ENCODE data around the gene TFPT. TPM values are rescaled to one million over a fixed set of nuclear protein-coding genes. Genes with fewer than 3 reads are reported as not detected.

The TFPT gene
- total and polyA plus RNA-seq, 10 of the 15 experiments (the other 5 are each of a cell fraction or from before 2014, with no cell fraction given), result 1.7 to 40.2 (median 25.6) TPM

DNA sequence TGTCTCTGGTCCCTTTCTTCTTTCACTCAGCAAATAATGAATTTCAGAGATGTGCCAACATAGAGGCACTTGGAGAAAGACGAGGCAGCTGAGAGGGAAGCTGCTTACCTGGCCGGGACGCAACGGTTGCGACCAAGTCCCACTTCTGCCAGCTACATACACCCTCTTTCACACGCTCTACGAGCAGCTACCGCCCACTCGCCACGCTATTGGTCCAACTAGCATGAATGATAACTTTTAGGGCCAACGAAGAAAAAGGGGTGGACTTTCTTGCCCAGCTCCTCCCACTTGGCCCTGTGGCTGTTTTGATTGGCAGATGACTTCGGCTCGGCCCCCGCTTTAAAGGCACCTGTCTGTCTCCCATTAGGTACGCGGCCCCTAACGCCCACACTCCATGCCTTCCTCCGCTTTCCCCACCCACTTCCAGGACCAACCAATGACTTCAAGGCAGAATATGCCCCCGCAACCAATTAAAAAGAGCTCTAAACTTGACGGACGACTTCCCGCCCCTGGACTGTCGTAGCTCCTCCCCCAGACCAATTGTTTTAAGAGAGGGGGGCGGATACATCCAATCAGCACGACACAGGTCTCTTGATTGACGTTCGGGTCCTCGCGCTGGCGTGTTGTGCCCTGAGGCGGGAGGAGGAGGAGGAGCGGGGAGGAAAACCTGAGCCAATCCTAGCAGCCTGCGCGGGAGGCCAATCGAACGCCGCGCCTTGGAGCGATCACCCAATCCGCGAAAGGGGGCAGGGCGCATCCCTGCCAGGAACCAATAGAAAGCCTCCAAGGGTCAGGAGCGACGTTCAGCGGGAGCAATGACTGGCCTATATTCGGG is 21.6 kb upstream of the TFPT start (continued):
- TF ChIP-seq, protein P1, sequence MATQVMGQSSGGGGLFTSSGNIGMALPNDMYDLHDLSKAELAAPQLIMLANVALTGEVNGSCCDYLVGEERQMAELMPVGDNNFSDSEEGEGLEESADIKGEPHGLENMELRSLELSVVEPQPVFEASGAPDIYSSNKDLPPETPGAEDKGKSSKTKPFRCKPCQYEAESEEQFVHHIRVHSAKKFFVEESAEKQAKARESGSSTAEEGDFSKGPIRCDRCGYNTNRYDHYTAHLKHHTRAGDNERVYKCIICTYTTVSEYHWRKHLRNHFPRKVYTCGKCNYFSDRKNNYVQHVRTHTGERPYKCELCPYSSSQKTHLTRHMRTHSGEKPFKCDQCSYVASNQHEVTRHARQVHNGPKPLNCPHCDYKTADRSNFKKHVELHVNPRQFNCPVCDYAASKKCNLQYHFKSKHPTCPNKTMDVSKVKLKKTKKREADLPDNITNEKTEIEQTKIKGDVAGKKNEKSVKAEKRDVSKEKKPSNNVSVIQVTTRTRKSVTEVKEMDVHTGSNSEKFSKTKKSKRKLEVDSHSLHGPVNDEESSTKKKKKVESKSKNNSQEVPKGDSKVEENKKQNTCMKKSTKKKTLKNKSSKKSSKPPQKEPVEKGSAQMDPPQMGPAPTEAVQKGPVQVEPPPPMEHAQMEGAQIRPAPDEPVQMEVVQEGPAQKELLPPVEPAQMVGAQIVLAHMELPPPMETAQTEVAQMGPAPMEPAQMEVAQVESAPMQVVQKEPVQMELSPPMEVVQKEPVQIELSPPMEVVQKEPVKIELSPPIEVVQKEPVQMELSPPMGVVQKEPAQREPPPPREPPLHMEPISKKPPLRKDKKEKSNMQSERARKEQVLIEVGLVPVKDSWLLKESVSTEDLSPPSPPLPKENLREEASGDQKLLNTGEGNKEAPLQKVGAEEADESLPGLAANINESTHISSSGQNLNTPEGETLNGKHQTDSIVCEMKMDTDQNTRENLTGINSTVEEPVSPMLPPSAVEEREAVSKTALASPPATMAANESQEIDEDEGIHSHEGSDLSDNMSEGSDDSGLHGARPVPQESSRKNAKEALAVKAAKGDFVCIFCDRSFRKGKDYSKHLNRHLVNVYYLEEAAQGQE (IDR thresholded peaks at IDR 0.05; ENCODE audit: low read depth, low read length), result no peak
- TF ChIP-seq NFYA (IDR thresholded peaks at IDR 0.05; ENCODE audit: borderline replicate concordance, low read depth, low read length) (peak; percentile 88), PAX5 (IDR thresholded peaks at IDR 0.05; ENCODE audit: borderline replicate concordance, low read depth, low read length) (no peak), IKZF2 (IDR thresholded peaks at IDR 0.05) (no peak), MTA2 (IDR thresholded peaks at IDR 0.05; ENCODE audit: low read depth) (no peak), JUNB (IDR thresholded peaks at IDR 0.05) (no peak), SREBF2 (IDR thresholded peaks at IDR 0.05; ENCODE audit: low read length) (no peak), SMARCA5 (IDR thresholded peaks at IDR 0.05) (no peak), NR2C1 (IDR thresholded peaks at IDR 0.05) (no peak), CEBPB (IDR thresholded peaks at IDR 0.05; ENCODE audit: borderline replicate concordance in 1 of 2, low read depth in 2 of 2, low read length in 2 of 2) (no peak), NFIC (IDR thresholded peaks at IDR 0.05; ENCODE audit: low read depth, low read length) (no peak), FOXM1 (IDR thresholded peaks at IDR 0.05; ENCODE audit: low read depth, low read length) (no peak), TAF1 (IDR thresholded peaks at IDR 0.05; ENCODE audit: borderline replicate concordance, low read depth, low read length) (peak; percentile 65), FOS (IDR thresholded peaks at IDR 0.05; ENCODE audit: borderline replicate concordance, extremely low read depth, insufficient read length) (peak; percentile 98)
- TF ChIP-seq, protein P2, sequence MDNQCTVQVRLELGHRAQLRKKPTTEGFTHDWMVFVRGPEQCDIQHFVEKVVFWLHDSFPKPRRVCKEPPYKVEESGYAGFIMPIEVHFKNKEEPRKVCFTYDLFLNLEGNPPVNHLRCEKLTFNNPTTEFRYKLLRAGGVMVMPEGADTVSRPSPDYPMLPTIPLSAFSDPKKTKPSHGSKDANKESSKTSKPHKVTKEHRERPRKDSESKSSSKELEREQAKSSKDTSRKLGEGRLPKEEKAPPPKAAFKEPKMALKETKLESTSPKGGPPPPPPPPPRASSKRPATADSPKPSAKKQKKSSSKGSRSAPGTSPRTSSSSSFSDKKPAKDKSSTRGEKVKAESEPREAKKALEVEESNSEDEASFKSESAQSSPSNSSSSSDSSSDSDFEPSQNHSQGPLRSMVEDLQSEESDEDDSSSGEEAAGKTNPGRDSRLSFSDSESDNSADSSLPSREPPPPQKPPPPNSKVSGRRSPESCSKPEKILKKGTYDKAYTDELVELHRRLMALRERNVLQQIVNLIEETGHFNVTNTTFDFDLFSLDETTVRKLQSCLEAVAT (IDR thresholded peaks at IDR 0.05), result peak; percentile 85; the same call in 1 of the 2 replicates
- TF ChIP-seq, protein P3, sequence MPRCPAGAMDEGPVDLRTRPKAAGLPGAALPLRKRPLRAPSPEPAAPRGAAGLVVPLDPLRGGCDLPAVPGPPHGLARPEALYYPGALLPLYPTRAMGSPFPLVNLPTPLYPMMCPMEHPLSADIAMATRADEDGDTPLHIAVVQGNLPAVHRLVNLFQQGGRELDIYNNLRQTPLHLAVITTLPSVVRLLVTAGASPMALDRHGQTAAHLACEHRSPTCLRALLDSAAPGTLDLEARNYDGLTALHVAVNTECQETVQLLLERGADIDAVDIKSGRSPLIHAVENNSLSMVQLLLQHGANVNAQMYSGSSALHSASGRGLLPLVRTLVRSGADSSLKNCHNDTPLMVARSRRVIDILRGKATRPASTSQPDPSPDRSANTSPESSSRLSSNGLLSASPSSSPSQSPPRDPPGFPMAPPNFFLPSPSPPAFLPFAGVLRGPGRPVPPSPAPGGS (IDR thresholded peaks at IDR 0.05; ENCODE audit: borderline replicate concordance, insufficient read depth, low read depth, low read length, poor library complexity, severe bottlenecking), result no peak
- TF ChIP-seq, protein P4, sequence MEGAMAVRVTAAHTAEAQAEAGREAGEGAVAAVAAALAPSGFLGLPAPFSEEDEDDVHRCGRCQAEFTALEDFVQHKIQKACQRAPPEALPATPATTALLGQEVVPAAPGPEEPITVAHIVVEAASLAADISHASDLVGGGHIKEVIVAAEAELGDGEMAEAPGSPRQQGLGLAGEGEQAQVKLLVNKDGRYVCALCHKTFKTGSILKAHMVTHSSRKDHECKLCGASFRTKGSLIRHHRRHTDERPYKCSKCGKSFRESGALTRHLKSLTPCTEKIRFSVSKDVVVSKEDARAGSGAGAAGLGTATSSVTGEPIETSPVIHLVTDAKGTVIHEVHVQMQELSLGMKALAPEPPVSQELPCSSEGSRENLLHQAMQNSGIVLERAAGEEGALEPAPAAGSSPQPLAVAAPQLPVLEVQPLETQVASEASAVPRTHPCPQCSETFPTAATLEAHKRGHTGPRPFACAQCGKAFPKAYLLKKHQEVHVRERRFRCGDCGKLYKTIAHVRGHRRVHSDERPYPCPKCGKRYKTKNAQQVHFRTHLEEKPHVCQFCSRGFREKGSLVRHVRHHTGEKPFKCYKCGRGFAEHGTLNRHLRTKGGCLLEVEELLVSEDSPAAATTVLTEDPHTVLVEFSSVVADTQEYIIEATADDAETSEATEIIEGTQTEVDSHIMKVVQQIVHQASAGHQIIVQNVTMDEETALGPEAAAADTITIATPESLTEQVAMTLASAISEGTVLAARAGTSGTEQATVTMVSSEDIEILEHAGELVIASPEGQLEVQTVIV (IDR thresholded peaks at IDR 0.05; ENCODE audit: borderline replicate concordance, partially characterized antibody), result peak; percentile 44
- TF ChIP-seq, protein P5, sequence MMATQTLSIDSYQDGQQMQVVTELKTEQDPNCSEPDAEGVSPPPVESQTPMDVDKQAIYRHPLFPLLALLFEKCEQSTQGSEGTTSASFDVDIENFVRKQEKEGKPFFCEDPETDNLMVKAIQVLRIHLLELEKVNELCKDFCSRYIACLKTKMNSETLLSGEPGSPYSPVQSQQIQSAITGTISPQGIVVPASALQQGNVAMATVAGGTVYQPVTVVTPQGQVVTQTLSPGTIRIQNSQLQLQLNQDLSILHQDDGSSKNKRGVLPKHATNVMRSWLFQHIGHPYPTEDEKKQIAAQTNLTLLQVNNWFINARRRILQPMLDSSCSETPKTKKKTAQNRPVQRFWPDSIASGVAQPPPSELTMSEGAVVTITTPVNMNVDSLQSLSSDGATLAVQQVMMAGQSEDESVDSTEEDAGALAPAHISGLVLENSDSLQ (IDR thresholded peaks at IDR 0.05), result peak; percentile 99

All from GM12878 (cell line).